NCI-H69 (cell line): ENCODE data around the gene KLHL29.

Experiments used
- DNase-seq: peaks from one replicate; lab custom pipeline; 2025; lab: John Stamatoyannopoulos, UW

KLHL29 gene

DNA sequence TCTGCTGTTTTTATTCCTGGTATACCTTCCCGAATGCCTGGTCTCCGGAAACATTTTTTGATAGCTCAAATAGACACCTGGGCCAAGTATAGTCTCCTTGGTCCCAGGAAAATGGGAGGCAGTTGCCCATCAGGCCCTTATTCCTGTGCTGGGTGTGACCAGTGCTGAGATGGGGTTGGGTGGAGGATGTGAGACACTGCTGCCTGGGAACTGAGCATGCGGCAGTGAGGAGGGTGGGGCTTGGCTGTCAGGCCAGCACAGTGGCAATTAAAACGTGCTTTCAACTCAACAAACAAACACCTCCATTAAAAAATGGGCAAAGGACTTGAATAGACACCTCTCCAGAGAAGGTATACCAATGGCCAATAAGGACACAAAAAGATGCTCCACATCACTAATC lies 12.5 kb downstream of the KLHL29 start:
- peak; percentile 42 for DNase-seq

DNA sequence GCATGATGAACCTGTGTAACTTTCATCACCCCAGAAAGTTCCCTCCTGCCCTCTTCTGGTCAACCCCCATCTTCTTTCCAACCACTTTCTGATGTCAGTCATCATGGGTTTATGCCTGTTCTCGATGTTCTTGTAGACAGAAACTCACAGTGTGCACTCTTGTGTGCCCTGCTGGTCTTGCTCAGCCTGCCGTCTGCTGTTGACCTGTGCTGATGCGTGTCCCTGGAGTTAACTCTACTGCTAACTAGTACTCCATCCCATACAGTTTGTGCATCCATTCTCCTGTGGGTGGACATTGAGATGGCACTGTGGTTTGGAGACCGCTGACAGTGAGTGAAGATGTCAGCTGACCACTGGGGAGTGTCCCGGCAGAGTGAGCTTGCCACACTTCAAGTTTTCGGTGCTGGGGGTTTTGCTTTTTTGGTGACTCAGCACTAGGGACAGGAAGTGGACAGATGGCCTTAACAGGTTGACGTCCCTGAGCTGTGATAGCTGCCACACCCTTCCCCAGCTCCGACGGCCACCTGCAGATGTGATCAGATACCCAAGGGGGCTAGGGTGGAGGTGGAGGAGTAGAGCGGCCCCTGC lies 14.8 kb downstream of the KLHL29 start:
- no peak for DNase-seq

DNA sequence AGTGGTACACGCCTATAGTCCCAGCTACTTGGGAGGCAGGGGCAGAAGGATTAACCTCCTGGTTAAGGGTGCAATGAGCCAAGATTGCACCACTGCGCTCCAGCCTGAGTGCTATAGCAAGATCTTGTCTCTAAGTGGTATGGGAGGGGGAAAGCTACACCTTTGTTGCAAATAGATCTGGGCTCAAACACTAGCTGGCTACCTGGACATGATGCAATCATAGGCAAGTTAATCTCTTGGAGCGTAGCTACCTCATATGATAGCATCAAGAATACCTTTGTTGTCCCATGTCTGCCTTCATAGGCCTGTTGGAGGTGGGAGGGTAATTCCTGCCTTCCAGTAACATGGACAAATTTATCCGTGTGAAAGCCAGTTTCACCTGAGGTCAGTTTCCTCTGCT lies 15.7 kb downstream of the KLHL29 start:
- peak; percentile 13 for DNase-seq

DNA sequence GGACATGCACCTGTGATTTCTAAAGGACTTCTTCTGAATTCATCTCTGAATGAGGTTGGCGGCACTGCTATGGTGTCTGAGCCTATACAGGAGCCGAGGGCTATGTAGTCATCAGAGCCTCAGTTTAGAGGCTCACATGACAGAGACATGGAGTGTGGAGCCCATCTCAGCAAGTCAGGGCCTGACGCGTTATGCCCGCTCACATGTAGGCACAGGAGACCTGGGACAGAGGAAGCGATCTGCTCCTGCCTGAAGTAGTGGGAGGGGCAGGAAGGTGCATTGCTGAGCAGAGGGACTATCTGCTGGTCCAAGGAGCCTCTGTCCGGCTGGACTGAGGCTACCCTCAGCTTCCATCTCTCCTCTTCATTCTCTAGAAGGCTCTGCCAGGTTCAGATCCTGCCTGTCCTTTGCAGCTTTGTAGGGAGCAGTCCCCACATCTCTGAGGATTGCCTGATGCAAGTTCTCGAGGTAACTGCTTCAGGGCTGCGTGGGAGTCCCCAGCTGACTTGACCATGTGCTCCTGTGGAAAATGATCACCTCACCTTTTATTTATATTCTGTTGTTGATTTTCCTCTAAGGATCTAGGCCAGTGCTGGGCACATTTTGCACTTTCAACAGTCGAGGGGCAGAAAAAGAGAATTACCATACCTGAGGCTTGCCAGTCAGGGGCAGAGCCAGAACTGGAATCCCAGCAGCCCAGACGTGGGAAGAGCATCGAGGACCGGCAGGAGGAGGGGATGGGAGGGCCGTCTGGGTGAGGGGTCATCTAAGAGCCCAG lies 16.6 kb downstream of the KLHL29 start:
- no peak for DNase-seq

DNA sequence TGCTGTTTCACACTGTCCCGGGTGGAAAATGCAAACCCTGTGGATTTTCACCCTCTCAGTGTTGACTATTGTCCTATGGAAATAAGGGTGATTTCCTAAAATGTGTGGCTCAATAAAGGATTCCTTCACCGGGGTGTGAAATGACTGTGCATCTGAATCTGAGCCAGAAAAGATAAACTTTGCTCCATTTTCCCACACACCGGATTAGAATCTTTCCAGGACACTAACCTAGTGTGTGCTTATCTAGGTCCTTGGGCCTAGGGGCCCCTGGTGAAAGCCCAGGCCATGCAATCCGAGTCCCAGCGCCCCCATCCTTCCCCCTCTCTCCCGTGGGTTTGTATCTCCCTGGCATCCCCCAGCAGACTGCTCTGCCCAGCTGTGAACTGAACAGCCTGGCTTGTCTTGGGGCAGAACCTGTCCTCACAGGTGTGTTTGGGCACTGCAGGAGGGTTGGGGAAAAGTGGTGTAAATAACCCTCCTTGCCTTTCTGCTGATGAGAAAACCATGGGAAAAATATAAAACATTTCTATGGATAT lies 17.3 kb downstream of the KLHL29 start:
- peak; percentile 5 for DNase-seq

DNA sequence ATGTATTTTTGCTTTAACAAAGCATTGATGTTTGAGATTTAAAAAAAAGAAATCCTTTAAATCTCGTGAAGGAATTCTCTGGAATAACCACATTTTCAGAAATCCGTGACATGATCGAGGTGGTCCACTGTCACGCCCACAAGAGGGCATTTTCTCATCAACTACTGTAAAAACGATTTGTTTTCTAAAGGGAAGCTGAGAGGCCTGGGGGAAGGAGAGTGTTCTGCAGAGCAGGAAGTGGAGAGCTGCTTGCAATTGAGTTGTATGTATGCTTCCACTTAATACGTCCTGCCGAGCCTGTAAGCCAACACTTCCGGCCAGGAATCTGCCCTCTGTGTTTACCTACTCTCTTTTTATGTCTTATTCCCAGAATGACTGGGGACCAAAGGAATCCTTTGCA lies 19.4 kb downstream of the KLHL29 start:
- peak; percentile 87 for DNase-seq

DNA sequence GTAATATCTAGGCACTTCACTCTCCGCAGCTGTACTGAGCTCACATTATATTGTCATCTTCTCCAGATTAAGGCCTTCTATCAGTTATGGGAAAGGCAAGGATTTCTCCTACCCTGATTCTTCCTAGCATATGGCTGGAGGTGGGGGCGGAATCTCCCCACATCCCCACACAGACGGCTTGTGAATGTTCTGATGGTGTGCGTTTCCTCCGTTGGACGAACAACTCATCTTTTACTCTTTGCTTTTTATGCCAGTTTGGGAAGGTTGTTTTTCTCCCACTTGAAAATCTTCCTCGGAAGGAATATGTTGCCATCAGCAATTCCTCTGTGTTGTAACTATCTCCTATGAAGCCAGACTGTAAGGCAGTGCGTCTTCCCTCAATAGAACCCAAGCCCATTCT lies 24.3 kb downstream of the KLHL29 start:
- DNase-seq = no peak

DNA sequence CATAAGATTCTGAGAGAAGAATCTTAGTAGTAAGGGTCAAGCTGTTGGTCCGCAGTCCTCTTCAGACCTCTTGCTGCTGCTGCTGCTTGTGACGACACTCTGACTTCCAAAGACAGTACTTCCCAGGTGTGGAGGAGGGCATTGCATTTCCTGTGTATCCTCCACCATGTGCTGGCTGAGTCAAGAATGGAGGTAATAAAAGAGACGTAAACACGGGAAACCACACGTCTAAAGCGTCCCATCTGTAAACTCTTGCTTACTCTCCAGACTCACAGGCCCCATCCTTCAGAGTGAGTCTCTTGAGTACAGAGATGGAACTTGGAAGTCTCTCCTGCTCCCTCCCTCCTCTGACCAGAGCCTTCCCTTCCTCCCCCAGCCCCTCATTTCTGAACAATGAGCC lies 25.6 kb downstream of the KLHL29 start:
- DNase-seq = no peak

DNA sequence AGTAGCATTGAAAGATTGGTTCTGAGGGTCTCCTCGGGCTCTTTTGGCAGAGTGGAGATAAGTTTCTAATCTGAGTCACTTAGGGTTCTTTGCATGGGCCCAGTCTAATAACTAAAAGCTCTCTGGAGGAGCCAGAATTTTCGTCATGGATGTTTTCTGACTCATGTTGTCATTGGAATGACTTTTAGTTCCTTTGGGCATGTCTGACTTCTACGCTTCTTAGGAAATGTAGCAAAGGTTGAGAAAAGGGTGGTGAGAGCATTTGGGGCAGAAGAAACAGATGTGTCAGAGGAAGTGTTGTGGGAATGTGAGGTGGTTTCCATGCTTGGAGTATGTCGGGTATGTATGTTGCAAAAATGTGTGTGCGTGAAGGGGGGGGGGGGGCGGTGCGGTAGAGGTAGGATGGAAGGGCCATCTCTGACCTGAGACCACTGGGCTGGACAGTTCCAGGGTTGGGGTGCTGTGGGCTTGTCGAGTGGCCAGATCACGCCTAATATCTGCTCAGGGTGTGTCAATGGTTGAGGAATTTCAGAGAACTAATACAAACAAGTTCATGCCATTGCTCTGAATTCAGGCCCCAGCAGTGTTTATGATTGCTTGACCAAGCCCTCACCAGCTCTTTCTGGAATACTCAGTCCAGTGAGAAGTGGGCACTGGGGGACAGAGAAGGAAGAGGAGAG lies 26.9 kb downstream of the KLHL29 start:
- DNase-seq = no peak

DNA sequence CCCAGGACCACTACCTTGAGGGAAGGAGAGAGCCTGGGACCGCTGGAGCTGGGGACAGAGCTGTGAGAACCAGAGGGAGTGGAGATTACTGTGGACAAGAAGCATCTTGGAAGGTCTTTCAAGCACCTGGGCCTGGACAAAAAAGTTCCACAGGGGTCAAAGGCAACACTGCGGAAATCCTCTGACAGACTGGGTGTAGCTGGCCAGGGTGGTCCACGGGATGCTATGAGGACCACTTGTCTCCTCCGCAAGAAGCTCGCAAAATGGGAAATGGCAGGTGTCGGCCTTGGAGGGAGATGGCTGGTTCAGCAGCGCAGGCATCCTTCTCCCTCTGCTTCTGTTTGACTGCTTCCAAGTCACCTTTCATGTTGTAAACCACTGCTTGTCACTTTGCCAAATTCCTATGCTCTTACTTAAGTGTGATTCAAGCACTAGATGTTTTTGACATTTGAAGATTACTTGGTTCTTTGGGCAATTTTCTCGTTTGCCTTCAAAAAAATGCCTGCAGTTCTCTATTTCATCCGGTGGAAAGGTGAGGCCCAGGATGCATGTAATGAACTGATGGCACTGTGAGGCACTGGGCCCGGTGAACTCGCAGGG lies 27.7 kb downstream of the KLHL29 start:
- DNase-seq = no peak

DNA sequence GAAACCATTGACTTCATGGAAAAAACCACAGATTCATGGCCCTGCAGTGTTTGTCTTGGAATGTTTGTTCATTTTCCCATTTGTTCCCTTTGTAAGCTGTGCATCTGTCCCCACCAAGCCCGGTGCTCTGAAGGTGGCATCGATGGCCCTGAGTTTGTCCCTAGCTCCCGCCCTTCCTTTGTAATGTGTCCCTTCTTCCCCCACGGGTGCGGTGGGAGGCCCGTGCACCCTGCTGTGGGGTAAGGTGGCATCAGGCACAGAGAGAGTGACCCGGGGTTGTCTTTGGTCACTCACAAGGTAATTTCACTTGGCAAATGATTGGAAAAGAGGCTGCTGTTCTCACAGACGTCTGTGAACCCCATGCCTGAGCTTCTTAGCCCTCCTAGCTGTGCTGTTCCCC lies 28.7 kb downstream of the KLHL29 start:
- DNase-seq = no peak

DNA sequence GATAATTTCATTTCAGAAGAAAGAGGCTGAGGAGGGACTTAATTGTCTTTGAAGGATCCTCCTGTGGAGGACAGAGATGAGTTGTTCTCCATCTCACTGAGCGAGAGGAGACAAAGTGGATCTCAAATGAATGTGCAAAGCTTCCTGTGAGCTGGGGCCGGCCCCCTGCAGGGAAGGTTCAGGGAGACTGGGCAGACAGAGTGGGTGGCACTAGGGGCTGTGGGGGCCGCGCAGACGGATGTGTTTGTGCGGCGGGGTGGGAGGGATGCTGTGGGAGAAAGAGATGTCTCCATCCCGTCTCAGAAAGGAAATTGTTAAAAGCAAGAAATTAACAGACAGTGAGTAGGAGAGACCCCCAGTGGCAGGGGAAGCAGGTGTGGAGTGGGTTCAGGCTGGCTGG lies 29.1 kb downstream of the KLHL29 start:
- no peak for DNase-seq

DNA sequence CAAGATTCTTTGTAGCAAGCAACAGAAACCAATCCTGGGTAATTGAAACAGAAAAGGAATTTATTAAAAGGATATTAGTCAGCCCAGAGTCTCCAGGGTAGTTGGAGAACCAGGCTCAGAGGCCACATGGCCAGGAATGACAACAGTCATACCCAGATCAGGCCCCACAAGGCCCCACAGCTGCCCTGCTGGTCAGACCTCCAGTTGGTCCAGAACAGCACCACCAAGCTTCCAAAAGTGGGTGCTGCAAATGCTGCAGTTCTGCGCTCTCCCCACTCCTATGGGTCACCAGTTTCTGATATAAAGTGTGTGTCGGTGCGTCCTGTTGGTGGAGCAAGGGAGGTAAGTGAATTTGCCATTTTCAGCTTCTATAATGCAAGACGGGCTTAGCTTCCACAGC lies 29.9 kb downstream of the KLHL29 start:
- no peak for DNase-seq

DNA sequence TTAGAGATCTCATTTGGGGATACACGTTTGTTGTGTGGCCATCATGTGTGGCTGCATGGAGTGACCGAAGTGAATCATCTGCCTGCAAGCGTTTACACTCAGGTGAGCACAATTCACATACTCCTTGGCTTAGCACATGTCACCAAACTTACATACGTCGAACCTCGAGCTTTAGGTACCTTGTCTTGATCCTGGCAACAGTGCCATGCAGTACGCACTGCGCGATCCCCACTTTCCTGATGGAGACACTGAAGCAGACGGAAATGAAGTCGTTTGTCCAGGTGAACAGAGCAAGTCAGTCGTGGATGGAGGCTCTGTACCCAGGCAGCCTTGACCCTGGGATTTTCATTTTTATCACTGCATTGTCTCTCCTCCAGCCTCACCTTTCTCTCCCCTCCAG lies 32.3 kb downstream of the KLHL29 start:
- DNase-seq = no peak

DNA sequence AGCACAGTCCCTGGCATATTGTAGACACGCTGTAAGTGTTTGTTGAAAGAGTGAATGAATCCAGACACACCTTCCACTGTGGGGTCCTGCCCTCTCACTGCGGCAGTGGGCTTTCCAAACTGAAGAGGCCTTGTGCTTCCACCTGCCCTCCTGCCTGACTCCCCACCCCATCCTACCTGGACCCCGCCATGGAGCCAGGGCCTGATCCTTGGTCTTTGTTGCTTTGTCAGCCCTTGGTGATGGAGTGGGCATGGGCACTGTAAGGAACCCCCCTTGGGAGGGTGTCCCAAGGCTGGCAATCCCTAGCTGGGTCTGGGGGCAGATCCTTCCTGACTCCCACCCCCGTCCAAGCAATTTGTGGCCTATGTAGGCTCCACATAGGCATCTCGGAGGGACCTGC lies 33.1 kb downstream of the KLHL29 start:
- DNase-seq = no peak

DNA sequence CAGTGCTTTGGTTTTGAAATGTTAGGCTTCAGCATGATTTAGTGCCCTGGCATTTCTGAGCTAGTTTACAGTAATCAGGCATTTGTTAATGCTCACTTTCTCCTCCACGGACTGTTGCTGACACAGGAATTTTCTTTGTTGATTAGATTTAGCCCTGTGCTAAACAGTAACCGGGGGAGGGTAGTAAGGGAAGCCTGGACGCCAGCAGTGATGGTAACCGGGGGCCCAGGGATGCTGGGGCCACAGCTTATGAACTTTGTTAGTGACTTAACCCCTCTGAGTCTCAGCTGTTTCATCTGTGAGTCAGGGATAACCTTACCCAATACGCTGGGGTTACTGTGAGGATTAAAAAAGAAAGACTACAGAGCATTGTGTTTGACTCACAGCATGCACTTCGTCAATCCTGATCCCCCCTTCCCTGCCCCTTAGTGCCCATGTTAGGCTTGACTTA lies 33.5 kb downstream of the KLHL29 start:
- DNase-seq = no peak

DNA sequence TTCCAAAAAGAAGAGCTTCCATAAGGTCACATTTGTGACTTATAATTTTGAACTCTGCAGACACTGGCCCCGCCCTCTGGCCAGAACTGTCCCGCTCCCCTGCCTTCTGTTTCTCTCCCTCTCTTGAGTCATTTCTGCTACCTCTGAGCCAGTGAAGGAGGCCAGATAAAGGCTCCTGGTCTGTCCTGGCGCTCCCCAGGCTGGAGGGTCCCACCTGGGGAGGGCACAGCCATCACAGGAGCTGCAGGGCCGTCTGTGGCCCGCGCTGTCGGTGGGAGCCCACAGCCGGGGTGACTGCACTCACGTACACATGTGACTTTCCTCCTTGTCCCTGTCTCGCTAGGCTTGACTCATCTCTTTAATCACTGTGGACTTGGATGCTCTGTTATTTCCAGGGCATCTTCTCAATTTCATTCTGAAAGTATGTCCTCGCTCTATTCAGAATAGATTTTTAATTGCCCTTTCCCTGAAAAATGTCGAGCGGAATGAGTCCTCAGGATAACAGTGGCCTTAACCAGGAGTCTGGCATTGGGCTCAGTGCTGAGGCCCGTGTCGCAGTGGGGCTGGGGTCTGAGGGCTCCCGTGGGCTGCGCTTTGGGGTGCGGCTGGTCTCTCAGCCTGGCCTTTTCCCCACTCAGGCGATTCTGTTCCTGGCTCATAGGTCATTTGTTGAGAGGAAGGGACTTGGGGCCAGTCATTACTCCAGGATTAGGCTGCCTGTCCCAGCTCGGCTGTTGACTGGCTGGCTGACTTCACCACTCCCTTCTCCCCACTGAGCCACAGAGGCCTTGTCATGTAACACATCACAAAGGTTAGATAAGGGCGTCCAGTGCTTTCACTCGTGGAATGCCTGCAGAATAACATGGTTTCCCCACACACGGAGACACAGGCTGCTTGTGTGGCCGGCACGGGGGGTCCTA lies 34.5 kb downstream of the KLHL29 start:
- DNase-seq = no peak

DNA sequence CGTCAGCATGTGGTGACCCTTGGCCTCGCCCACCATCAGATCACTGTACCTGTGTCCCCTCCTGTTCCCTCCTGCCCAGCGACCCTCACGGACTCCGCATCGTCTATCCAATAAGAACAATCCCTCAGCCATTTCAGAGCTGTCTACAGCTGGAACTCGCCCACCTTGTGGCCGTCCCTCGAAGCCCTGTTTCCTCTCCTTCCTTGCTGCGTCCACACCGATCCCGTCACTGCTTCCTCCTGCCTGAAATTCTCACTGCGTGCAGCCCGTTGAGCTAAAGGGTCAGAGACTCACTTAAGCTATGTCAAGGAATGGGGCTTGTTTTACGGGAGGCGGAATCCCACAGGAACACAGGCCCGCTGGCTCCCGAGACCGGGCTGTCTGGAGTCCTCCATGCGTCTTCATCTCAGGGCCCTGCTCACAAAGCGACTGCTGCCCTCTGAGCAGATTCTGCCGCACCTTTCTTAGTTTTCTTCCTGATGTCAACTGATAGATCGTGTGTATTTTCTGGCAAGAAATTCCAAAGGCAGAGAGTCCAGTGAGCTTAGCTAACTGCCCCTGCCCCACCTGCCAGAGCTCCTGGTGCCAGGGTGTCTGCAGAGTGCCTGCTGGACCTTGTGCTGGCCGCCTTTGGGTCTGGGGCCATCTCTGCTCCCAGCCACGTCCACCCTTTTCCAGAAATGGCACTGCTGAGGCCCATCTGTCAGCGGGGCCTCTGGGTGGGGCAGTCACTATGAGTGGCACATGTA lies 35.3 kb downstream of the KLHL29 start:
- no peak for DNase-seq

DNA sequence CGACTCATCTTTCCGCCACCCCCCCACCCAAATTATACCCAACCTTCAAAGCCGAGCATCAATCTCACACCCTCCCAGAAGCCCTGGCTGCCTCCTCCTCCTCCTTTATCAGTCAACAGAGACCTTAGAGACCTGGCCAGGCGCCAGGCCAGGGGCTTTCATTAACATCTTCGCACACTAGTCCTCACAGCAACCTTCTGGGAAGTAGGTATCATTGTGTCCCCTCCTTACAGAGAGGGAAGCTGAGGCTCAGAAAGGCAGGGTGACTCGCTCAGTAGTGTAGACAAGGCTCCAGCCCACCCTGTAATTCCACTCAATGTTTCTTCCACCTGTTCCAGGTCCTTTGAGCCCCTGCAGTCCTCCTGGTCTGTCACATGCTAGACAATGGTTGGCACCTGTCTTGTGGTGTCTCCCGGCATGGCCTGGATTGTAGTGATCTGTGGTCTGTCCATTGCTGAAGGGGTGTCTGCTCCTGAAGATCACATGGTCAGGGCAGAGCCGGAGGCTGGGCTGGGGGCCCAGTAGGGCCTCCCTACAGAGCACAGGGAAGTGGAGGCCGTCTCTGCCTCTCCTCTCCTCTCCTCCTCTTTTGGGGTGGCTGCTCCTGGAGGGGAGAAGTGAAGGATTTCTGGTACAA lies 36.0 kb downstream of the KLHL29 start:
- DNase-seq = peak; percentile 13
